ENCODE measurements around the gene LCN12. TPM values are rescaled to one million over a fixed set of nuclear protein-coding genes. Genes with fewer than 3 reads are reported as not detected.

LCN12 gene
- total RNA-seq, 1 donor from 2014 or later, result 1.5 TPM

GRCh38 chr9:136958898-136959850 lies 7.1 kb downstream of the LCN12 start:
- Mint-ChIP-seq H3K9me3 (ENCODE audit: unreplicated experiment) (no peaks in the 10 kb centered on the region), H3K36me3 (ENCODE audit: low read depth, unreplicated experiment) (no peaks in the 10 kb centered on the region), H3K4me3 (ENCODE audit: unreplicated experiment) (no peak overlapping the region), H3K27me3 (ENCODE audit: unreplicated experiment) (peaks cover 7% of the 10 kb centered on the region), H3K27ac (ENCODE audit: unreplicated experiment) (no peak overlapping the region), H3K4me1 (ENCODE audit: unreplicated experiment) (no peaks in the 10 kb centered on the region)
- DNase-seq (ENCODE audit: low spot score), result no peak
- TF ChIP-seq CTCF (IDR thresholded peaks at IDR 0.05; ENCODE audit: unreplicated experiment), result no peak

GRCh38 chr9:136960212-136960937 lies 8.3 kb downstream of the LCN12 start:
- Mint-ChIP-seq H3K4me1 (ENCODE audit: unreplicated experiment) (no peaks in the 10 kb centered on the region), H3K9me3 (ENCODE audit: unreplicated experiment) (no peaks in the 10 kb centered on the region), H3K36me3 (ENCODE audit: low read depth, unreplicated experiment) (no peaks in the 10 kb centered on the region), H3K4me3 (ENCODE audit: unreplicated experiment) (no peak overlapping the region), H3K27me3 (ENCODE audit: unreplicated experiment) (peaks cover 8% of the 10 kb centered on the region), H3K27ac (ENCODE audit: unreplicated experiment) (no peak overlapping the region)
- no peak for DNase-seq (ENCODE audit: low spot score)
- no peak for TF ChIP-seq CTCF (IDR thresholded peaks at IDR 0.05; ENCODE audit: unreplicated experiment)

- H3K27me3 Mint-ChIP-seq (ENCODE audit: unreplicated experiment), result peaks cover 10% of the 10 kb centered on the region
- H3K9me3 Mint-ChIP-seq (ENCODE audit: unreplicated experiment), result no peaks in the 10 kb centered on the region
- H3K27ac Mint-ChIP-seq (ENCODE audit: unreplicated experiment), result no peak overlapping the region
- no peak for DNase-seq (ENCODE audit: low spot score)
- no peaks in the 10 kb centered on the region for H3K36me3 Mint-ChIP-seq (ENCODE audit: low read depth, unreplicated experiment)
- no peaks in the 10 kb centered on the region for H3K4me1 Mint-ChIP-seq (ENCODE audit: unreplicated experiment)
- TF ChIP-seq CTCF (IDR thresholded peaks at IDR 0.05; ENCODE audit: unreplicated experiment), result no peak
- H3K4me3 Mint-ChIP-seq (ENCODE audit: unreplicated experiment), result no peak overlapping the region
Measured at GRCh38 chr9:136960938-136961275, 8.8 kb downstream of the LCN12 start.

GRCh38 chr9:136961279-136962065 lies 9.4 kb downstream of the LCN12 start:
- no peak for TF ChIP-seq CTCF (IDR thresholded peaks at IDR 0.05; ENCODE audit: unreplicated experiment)
- Mint-ChIP-seq H3K27ac (ENCODE audit: unreplicated experiment) (no peak overlapping the region), H3K9me3 (ENCODE audit: unreplicated experiment) (no peaks in the 10 kb centered on the region)

More at GRCh38 chr9:136961279-136962065, 9.4 kb downstream of the LCN12 start:
- no peak for DNase-seq (ENCODE audit: low spot score)
- Mint-ChIP-seq H3K36me3 (ENCODE audit: low read depth, unreplicated experiment) (no peaks in the 10 kb centered on the region), H3K27me3 (ENCODE audit: unreplicated experiment) (peaks cover 13% of the 10 kb centered on the region), H3K4me3 (ENCODE audit: unreplicated experiment) (no peak overlapping the region), H3K4me1 (ENCODE audit: unreplicated experiment) (no peaks in the 10 kb centered on the region)

Data from endothelial cell (in vitro differentiated cells).